Sigmoid colon (tissue), 4 donors: ENCODE measurements around the gene CPS1.

ENCODE experiments used
- CTCF ChIP-seq, 4 experiments: fragments of 450-650 bp in 3 of 4; fragments of 200-600 bp in 1 of 4; IDR thresholded peaks; one replicate each; pipeline ENCODE4 v1.5.1; 2016 to 2019; ENCODE audit warnings: antibody characterized with exemption in 4 of 4, mild to moderate bottlenecking in 3 of 4, moderate library complexity in 2 of 4
- EP300 ChIP-seq, 4 donors: sonication (generic); formaldehyde crosslinking; IDR thresholded peaks; one replicate each; pipeline ENCODE4 v1.6.1; 2017; ENCODE audit warnings: antibody characterized with exemption in 4 of 4
- POLR2A ChIP-seq, 2 donors: fragments of 450-650 bp; IDR thresholded peaks; one replicate each; pipeline ENCODE4 v1.6.1; 2016; ENCODE audit warnings: antibody characterized with exemption in 2 of 2, mild to moderate bottlenecking in 2 of 2, moderate library complexity in 2 of 2
- POLR2AphosphoS5 ChIP-seq, 4 donors: sonication (generic); formaldehyde crosslinking; IDR thresholded peaks; one replicate each; pipeline ENCODE4 v1.6.1; 2017; ENCODE audit warnings: antibody characterized with exemption in 4 of 4

- TF ChIP-seq CTCF (IDR thresholded peaks at IDR 0.05), result no peak
- no peak for TF ChIP-seq EP300 (IDR thresholded peaks at IDR 0.05)
- TF ChIP-seq POLR2A (IDR thresholded peaks at IDR 0.05), result no peak
- TF ChIP-seq POLR2AphosphoS5 (IDR thresholded peaks at IDR 0.05), result no peak
Observed at GRCh38 chr2:210681491-210681890, 125.1 kb downstream of the CPS1 start.
